Nucleus accumbens (tissue), 56 donors: ENCODE results near the gene SLC19A1.
A peak's percentile ranks its signal among the peaks of the same experiment; 100 is the strongest.

Experiments
- DNase-seq, 56 donors: peaks; one replicate each; lab custom pipeline; 2025; lab: John Stamatoyannopoulos, UW

Gene SLC19A1

DNA sequence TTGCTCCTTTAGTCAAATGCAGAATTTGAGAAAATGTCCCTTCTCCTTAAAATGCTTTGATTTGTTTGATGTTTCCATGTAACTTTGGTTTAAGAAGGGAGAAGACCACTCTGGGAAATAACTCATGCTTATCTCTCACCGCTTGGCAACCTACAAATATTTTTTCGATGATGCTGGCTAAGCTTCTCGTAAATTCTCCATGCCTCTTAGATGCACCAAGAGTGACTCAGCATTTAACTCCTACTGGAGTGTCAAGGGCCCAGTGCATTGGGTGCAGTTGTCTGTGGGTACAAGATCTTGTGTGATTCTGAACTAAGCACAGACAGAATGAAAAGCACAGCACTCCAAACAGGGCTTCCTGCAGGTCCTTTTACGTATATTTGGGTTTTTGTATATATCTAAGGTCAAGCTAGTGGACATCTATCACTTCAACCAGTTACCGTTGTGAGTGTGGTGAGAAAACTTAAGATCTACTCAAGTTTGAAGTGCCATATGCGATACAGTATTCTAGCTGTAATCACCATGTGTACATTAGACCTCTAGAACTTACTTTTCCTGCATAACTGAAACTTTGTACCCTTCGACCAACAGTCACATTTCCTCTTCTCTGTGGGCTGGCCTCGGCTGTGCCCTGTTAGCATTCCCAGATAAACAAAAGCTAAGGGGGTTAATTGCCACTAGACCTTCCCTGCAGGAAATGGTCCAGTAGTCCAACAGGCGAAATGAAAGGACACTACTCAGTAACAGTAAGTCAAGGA is 81.5 kb downstream of the SLC19A1 start:
- no peak for DNase-seq

DNA sequence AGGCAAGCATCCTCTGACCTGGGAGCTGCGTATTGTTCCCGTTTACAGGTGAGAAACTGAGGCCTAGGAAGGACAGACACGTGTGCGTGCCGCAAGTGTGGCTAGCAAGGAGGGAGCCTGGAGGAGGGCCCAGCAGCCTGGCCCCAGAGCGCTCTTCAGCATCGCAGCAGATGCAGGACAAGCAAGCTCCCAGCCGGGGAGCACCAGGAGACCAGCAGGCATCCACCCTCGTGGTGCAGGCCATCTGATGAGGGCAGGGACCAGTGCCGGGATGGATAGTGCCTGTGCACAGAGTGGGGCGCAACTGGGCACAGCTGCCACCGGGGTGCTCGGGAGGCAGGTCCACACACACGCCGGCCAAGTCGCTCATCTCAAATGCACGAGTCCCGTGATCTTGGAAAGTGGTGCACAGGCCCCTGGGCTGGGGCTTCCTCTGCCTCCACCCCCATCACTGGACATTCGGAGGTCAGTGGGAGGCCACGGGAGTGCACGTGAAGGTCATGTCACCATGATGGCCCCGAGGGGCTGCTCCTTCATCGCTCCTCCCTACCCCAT is 82.2 kb downstream of the SLC19A1 start:
- DNase-seq, result no peak

DNA sequence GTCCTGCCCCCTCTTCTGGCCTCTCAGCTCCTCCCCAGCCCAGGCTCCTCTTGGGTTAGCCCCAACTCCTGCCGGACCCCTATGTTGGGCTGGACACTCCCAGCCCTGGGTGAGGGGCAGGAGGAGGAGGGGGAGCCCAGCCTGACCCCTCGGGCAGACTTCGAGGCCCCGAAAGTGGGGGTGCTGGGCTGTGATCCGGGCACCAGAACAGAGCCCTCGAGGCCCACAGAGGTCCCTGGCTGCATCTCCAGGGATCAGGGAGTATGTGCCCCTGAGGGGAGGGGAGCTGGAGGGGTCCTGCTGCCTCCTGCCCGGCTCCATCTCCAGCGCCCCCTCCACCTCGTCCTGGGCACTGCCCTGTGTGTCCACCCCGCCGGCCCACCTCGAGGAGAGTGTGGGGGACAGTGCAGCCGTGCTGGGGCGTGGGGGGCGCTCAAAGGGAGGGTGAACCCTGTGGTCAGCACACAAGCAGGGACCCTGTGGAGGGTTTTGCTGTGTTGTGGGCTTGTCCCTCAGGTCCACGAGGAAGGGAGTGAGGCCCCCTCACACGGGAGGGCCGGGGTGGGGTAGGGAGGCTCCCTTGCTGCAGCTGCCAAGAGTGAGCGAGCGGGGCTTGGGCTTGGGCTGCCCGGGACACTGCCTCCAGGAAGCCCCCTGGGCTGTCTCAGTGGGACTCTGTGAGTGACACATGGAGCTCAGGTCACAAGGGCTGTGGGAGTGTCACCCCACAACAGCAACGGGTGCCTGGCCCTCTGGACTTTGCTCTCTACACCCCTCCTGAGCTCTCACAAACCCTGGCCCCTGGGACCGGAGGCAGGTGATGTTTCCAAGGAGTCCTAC is 82.8 kb downstream of the SLC19A1 start:
- DNase-seq, result no peak

DNA sequence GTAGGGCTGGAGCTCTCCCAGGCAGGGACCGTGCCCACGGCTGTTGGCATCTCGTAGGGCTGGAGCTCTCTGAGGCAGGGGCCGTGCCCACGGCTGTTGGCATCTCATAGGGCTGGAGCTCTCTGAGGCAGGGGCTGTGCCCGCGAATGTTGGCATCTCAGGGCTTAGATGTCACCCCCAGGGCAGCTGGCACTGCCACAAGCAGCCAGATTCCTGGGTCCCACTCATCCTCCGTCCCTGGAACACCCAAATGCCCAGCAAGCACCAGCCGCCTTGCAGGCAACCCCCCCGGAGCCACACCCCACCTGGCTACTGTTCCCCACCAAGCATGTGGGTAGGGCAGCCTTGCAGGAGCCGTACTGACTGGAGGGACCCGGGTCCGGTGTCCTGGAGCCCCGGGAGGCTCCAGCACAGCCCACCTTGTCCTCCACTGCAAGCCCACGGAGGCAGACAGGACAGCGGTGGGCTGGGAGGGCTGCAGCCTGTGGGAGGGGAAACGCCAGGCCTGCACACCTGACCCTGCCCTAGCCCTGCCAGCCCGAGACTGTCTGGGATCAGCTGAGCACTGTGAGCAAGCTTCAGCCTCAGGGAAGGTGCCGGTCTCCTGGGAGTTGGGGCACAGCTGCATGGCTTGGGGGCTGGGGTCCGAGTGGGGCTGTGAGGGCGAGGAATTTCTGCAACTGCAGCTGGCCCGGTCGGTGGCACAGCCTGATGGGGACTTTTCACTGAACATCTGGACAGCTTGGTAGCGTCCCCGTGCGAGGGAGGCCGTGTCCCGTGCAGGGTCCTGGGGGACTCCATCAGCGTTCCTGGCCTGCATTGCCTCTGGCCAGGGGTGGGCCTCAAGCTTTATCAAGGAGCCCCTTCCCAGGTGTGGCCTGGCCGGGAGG is 83.7 kb downstream of the SLC19A1 start:
- peak in 1 of 56 donors; percentile 20 for DNase-seq

DNA sequence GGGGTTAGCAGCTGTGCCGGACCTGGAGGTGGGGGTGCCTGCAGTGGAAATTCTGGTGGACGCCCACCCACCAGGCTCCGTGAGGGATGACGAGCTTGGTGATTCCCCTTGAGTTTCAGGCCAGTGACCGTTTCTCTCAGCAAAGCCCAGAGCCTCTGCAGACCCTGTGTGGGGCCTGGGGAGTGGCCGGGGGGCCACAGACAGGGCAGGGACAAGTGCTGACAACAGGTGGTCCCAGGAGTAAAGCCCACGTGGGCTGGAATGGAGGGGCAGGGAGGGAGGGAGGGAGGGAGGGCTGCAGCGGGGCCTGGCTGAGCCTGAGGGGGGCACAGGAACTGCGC is 84.4 kb downstream of the SLC19A1 start:
- no peak for DNase-seq

DNA sequence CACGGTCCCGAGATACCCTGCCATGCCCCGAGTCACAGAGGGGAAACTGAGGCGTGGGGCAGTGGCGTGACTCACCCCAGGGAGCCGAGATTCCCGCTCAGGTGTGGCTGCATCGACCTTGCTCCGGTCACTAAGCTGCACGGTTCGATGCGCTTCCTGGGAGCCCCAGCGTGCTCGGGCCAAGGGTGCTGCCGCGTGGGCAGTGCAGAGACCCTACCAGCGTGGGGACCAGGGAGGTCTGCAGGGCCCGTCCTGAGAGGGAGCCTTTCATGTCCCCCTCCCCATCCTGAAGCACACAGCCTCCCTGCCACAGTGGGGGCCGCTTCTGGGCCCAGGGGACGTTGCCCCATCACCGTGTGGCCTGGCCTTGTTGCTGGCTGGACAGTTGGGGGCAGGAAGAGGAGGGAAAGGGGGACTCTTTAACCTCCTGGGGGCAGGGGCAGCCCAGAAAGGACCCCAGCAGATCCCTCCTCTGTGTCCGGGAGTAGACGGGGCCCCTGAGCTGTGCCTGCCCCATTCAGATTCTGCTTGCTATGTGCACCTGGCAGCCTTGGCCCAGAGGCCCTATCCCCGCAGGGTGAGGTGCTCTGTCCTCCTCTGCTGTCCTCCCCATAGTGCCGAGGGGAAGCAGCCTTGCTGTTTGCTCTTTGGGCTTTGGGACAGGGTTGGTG is 84.9 kb downstream of the SLC19A1 start:
- no peak for DNase-seq

DNA sequence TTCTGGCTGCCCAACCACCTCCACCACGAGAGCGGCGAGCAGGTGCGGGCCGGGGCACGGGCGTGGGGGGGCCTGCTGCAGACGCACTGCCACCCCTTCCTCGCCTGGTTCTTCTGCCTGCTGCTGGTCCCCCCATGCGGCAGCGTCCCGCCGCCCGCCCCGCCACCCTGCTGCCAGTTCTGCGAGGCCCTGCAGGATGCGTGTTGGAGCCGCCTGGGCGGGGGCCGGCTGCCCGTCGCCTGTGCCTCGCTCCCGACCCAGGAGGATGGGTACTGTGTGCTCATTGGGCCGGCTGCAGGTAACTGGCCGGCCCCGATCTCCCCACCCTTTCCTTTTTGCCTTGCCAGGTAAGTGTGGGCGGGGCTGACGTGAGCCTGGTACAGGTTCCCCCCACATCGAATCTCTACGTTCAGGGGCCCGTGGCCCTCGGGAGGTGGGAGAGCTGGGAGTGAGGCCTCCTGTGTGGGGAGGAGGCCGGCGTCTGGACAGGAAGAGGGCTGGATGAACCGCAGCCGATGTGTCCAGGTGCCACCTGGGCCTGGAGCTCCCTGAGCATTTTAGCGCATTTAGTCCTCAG is 85.6 kb downstream of the SLC19A1 start:
- no peak for DNase-seq

DNA sequence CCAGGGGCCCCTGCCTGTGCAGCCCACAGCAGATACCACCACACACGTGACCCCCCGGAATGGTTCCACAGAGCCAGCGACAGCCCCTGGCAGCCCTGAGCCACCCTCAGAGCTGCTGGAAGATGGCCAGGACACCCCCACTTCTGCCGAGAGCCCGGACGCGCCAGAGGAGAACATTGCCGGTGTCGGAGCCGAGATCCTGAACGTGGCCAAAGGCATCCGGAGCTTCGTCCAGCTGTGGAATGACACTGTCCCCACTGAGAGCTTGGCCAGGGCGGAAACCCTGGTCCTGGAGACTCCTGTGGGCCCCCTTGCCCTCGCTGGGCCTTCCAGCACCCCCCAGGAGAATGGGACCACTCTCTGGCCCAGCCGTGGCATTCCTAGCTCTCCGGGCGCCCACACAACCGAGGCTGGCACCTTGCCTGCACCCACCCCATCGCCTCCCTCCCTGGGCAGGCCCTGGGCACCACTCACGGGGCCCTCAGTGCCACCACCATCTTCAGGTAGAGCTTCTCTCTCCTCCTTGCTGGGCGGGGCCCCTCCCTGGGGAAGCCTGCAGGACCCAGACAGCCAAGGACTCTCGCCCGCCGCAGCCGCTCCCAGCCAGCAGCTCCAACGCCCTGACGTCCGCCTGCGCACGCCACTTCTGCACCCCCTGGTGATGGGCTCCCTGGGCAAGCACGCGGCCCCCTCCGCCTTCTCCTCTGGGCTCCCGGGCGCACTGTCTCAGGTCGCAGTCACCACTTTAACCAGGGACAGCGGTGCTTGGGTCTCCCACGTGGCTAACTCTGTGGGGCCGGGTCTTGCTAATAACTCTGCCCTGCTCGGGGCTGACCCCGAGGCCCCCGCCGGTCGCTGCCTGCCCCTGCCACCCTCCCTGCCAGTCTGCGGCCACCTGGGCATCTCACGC is 86.3 kb downstream of the SLC19A1 start:
- no peak for DNase-seq

DNA sequence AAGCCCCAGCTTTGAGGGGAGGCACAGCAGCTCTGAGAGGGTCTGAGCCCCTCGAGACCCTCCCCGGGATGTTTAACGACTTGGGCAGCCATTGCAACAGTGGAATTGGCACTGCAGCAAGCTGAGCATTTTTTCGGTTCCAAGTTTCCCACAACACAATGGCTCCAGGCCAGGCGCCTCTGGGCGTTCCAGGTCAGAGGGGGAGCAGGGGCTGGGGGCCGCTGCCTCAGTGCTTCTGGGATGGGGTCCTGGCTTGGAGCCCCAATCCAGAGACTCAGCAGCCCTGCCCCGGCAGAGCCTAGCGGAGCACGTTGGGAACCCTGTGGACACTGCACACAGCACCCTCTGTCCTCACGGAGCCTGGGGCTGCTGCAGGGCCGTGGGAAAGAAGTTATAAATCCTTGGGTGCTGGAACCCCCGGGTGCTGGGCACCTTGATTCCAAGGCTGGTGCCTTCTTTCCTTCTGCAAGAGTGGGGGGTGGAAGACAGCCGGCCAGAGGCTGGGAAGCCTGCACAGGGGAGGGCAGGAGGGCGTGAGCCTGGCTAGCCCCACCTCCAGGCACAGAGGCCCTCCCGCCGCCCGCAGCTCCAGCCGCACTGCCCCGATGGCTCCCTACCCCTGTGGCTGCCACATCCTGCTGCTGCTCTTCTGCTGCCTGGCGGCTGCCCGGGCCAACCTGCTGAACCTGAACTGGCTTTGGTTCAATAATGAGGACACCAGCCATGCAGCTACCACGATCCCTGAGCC is 87.1 kb downstream of the SLC19A1 start:
- peak in 2 of 56 donors; percentile 34 to 44 for DNase-seq

DNA sequence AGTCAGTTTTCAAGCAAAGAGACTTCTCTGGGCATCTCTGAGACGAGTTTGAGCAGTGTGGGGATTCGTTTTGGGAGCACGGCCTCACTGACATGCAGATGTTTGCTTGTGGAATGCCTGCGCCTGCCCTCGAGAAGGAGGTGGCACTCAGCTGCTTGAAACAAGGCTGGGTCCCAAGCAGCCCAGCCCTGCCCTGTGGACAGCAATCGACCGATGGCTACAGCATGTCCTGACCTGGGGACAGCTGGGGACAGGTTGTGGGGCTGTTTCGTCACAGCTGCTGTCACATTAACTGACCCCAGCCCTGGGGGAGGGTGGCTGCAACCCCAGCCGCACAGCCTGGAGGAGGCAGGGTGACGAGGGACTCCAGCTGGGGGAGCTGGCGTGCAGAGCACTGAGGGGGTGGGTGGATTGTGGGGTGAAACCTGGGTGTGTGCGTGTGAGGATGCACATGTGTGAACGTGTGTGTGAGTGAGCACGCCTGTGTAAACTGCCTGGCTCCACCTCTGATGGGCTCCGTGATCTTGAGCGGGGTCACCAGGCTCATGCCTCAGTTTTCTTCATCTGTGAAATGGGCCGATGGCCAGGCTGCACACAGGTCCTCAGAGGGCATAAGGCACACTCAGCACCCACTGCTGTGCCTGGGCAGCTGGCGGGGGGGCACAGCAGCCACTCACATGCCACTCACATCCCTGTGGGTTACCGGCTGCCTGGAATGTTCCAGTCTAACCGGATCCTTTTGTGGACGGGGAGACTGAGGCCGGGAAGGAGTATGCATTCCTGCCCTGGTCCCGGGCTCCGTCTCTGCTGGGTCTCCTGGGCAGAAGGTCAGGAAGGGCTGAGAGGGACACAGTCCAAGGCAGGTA is 87.9 kb downstream of the SLC19A1 start:
- DNase-seq, result no peak

DNA sequence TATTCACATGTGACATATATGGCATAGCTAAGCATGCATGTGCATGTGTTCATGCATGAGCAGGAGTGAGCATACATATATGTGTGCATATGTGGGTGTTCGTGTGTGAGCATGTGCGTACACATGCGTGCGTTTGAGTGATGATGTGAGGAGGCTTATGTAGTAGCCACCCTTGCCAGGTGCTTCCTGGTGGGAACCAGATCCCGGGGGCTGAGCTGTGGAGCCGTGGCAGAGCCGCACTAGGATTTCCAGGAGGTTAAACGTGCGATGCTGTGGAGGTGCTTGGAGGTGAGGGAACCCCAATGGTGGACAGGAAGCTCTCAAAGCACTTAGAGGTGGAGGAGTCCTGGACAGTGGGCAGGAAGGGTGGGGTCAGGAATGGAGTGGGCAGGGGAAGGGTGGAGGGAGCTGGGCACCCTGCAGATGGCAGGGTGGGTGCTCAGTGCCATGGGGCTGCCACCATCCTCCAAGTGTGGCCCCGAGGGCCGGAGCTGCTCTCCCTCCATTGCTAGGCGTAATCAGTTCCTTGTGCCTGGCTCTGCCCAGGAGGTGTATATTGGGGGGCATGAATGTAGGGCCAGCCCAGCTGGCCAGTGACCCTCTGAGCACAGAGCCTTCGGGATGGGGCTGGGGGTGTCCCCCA is 88.8 kb downstream of the SLC19A1 start:
- DNase-seq, result no peak

DNA sequence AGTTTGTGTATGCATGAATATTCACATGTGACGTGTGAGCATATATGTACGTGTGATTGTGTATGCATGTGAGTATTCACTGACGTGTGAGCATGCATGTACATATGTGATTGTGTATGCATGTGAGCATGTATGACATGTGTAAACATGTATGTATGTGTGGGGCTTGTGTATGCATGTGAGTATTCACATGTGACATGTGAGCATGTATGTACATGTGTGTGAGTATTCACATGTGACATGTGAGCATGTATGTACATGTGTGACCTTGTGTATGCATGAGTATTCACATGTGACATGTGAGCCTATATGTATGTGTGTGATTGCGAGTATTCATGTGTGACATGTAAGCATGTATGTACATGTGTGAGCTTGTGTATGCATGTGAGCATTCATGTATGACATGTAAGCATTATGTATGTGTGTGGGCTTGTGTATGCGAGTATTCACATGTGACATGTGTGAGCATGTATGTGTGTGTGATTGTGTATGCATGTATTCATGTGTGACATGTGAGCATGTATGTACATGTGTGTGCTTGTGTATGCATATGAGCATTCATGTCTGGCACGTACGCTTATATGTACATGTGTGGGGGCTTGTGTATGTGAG is 89.4 kb downstream of the SLC19A1 start:
- DNase-seq, result no peak

DNA sequence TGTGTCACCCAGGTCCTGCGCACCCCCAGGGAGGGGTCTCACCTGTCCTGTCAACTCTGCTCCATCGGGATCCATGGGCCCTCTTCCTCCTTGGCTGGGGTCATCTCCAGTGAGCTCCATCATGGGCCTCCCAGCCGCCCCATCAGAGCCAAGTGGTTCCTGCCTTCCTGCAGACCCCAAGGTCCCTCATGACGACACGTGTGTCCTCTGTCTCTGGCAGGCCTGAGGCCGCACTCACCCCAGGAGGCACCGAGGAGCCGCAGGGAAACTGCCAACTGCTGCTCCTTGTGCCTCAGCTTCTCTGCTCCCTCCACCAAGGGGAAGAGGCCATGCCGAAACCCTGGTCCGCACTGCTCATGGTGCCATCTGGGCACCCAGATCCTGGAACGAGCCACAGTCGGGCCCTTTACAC is 90.5 kb downstream of the SLC19A1 start:
- DNase-seq, result no peak

DNA sequence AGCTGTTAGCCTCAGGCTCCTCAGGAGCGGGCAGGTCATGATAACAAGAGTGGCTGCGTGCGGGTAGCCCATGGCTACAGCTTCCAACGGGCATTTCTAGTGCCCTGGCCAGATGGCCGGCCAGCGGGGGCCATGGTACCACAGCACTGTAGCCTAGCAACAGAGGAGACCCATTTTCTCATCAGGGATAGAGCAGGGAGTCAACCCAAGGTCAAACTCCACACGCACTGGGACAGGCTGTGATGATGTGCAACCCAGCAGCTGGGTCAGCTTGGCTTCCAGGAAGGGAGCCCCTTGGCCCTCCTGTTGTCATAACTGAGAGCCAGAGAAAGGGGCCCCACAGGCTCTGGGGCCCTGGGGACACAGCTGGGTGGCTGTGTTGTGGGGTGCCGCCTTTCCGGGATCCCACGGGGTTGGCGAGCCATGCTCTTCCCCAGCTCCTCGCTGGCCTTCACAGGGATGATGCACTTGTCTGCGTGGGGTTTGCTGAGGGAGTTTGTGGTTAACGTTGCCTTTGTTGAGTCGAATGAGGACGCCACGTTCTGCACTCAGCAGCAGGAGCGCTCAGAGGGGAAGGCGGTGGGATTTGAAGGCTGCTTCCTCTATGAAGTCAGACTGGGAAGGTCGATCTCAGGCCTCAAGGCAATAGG is 91.0 kb downstream of the SLC19A1 start:
- DNase-seq, result no peak

DNA sequence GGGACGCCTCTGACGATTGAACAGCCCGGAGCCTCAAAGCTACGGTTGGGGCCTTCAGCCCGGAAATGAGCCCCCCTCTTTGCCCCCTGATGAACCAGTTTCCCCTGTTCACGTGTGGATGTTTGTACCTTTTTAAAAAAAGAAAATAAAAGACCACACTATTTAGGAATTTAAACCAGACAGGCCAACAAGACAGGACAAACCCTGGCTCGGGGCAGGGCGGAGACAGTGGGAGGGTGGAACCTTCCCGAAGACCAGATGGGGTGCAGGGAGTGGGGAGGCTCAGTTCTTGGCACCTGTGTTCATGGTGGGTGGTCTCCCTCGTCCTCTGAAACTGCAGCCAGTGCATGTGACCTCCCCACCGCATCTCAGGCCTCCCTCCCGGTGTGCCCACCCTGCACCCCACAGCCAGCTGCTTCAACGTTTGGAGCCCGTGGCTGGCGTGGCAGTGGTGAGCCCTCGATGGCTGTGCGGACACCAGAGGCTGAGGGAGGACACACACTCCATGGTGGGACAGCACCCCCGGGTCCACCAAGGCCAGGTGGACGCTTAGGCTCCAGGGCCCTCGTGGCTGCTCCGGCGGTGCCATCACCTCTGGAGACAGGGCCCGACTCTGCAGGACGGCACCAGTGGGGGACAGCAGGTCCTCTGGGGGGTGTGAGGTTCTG is 91.7 kb downstream of the SLC19A1 start:
- no peak for DNase-seq
